HG03095 (cell line): ENCODE measurements around the gene SGPP2.
"Not testable (repeated sequence)": the region's sequence is repeated elsewhere in the genome, so short reads cannot be mapped to it uniquely, and the experiment has no call there.

Experiments
- ATAC-seq: cut with Tn5 transposase; IDR thresholded peaks from one replicate; pipeline ENCODE4 v1.9.1; 2021; ENCODE audit warnings: moderate library complexity; ENCODE audit not compliant: unreplicated experiment

SGPP2 gene, protein sequence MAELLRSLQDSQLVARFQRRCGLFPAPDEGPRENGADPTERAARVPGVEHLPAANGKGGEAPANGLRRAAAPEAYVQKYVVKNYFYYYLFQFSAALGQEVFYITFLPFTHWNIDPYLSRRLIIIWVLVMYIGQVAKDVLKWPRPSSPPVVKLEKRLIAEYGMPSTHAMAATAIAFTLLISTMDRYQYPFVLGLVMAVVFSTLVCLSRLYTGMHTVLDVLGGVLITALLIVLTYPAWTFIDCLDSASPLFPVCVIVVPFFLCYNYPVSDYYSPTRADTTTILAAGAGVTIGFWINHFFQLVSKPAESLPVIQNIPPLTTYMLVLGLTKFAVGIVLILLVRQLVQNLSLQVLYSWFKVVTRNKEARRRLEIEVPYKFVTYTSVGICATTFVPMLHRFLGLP

DNA sequence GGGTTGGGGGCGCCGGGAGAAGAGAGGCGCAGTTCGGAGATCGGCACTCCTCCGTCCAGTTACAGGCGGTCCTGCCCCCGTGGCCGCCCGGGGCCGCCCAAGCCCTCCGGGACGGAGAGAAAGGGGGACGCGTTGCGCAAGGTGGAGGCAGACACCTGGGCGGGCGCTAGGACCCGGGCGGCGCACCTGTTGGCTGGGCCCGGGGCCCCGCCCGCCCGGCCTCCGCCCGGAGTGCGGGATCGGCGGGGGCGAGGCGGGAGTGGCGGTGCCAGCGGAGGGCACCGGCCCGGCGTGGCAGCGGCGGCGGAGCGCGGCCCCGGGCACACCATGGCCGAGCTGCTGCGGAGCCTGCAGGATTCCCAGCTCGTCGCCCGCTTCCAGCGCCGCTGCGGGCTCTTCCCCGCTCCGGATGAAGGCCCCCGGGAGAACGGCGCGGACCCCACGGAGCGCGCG lies at the start of gene SGPP2:
TSS of gene SGPP2 (plus strand) at position 268 of the 453 bp plus-strand sequence. CDS start at position 328, 60 bp downstream.
- ATAC-seq = peak; percentile 22

DNA sequence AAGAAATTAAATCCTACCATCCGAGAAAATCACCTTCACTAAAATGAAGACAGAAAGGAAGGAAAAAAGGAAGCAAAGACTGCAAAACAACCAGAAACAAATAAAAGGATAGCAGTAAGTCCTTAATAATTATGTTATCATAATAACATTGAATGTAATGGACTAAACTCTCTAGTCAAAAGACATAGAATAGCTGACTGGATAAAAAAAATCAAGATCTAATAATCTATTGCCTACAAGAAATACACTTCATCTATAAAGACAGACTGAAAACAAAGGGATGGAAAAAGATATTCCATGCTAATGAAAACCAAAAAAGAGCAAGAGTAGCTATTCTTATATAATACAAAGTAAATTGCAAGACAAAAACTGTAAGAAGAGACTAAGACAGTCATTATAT lies 48.5 kb upstream of the SGPP2 start:
- ATAC-seq = no peak

DNA sequence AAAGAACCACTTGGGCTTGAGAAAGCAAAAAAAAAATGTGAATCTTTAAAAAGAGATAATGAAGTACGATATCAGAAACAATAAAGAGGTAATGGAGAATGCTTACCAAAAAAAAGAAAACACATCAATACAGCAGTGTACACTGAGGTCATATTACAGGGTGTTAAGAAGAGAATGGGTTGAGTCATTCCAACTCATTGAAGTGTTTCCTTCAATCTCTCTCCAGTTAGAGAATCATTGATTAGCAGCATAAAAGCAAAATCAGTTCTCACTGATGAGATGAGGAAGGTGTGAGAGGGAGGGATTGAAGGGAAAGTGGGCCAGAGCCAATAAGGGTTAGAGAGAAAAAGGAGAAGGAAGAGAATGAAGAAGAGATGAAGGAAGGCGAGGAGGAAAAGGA lies 43.9 kb upstream of the SGPP2 start:
- ATAC-seq = no peak

DNA sequence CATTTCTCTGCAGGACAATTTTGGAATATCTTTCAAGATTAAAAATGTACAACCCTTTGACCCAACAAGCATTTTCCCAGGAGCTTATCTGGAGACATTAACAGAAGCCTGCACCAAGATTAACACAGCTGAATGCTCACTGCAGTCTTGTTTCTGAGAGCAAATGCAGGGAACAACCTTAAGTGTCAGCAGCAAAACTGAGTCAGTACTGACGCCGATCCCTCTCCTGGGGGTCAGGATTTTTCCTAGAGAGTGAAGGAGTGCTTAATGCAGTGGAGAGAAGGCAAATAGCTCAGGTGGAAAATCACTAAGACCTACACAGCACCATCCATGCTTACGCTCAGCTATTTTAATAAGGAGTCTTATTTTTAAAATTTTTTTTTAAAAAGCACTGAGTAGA lies 42.8 kb upstream of the SGPP2 start:
- no peak for ATAC-seq

DNA sequence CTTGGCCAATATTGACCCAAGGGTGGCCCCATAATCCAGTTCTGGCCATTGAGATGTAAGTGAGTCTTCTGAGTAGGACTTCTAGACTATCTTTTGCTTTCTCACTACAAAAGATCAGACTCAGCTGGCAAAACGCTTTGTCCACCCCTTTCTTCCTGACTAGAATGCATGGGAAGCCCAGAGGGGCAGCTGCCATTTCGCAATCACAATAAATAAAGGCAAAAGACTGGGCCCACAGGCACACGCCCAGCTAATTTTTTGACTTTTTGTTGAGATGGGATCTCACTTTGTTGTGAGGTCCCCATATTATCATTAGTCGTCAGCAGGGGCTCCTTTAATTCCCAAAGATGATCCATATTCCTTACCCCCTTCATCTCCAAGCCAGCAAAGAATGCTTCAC lies 41.1 kb upstream of the SGPP2 start:
- no peak for ATAC-seq

DNA sequence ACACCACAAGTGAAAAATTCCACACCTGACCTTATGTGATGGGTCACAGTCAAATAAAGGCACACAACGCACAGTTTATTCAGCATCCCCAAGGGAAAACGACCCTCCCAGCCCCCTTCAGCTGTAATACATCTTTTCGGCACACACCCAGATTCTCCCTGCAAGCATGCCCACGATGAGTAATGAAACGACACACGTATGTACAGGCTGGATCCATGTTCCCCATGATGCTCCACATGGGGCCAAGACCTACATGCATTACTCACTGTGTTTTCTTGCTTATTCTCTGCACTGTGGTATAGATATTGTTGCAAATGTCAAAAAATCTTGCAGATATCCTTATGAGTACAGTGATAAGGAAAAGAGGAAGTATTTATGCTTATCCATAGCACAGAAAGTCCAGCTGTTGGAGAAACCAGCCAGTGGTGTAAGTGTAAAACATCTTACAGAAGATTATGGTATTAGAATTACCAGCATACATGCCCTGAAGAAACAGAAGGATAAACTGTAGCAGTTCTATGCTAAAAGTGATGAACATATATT lies 32.5 kb upstream of the SGPP2 start:
- ATAC-seq = no peak

DNA sequence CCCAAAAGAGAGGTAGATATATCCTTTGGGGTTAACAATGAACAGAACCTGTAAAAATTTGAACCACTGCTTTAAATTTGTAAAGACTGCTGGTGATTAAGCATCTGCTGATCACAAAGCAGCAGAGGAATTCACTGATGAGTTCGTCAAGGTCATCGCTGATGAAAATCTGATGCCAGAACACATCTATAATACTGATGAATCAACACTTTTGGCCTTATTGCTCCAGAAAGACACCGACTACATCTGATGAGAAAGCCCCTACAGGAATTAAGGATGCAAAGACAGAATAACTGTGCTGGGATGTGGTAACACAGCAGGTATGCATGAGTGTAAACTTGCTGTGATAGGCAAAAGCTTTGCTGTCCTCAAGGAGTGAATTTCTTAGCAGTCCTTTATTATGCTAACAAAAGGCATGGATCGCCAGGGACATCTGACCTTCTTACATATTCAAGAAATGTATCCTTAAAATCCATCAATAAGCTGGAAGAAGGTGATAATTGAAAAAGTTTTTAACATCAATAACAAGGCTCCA lies 30.5 kb upstream of the SGPP2 start:
- no peak for ATAC-seq

DNA sequence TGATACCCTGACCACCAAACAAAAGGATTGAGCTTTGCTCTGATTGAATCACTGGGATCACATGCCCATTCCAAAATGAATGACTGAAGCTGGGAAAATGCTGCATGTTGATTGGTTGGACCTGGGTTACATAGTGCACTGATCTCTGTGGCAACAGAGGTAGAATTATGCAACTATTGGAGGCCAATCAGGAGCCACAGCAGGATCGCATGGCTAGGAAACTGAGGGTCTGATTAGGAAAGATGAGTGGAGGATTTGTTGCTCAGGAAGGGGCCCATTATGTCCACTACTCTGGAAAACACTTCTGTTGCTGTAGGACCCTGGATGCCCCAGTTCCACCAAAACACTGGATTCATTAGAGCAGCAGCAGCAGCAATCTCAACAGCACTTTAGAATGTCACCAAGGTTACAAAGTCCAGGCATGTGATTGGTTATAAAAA lies 25.9 kb upstream of the SGPP2 start:
- no peak for ATAC-seq

DNA sequence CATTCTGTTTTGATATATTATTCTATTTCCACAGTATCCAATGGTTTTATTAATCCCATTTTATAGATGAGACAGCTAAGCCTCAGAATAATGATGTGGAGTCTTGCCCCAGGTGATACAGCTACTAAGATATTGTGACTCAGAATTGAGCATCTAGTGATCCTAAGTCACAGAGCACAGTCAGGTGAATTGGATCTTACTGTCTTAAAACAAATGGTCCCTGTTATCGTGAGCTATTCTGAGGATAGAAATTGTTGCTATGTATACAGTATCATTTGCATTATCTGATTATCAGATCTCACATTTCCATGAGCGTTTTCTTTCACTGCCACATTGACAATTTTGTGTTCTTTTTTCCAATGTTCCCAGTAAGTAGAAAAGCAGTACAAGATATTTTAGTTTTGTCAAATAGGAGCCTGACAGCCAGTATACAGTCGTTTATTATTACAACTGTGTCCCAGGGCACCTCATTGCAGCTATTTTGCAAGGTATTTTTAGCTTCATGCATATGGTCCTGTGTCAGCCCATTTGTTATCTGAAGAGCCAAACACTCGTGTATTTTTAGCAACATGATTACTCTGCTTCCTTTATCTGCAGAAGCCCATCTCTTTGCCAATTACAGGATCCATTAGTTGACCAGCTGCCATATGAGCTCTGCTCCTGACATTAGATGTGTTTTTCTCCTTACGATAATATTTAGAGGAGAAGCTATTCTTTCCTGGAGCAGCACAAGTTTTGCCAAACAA lies 25.1 kb upstream of the SGPP2 start:
- no peak for ATAC-seq

DNA sequence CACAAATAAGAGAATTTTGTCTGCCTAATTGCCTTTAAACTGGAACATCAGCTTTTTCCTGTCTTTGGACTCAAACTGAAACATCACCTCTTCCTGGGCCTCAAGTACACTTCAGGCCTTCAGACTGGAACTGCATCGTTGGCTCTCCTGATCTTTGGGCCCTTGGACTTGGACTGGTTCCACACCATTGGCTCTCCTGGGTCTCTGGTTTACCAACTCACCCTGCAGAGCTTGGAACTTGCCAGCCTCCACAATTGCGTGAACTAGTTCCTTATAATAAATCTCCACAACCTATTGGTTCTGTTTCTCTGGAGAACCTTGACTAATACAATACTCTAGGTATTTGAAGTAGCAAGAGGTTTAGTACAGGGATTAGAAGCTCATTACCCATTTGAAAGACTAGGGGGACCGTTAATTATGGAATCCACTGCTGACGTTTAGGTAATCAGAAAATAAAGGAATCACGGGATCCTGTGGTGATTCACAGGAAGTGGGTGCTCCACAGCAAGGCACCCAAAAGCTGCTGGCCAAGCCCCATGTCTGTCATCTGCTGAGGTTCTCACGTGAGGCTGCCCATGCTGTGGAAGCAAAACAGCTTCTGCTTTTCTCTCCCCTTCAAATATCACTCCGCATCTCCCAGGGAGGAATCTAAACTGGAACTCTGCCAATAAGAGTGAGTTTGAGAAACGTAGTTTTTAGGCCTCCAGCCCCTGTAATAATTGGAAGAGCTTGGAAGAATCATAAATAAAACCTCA lies 20.0 kb upstream of the SGPP2 start:
- ATAC-seq = no peak

DNA sequence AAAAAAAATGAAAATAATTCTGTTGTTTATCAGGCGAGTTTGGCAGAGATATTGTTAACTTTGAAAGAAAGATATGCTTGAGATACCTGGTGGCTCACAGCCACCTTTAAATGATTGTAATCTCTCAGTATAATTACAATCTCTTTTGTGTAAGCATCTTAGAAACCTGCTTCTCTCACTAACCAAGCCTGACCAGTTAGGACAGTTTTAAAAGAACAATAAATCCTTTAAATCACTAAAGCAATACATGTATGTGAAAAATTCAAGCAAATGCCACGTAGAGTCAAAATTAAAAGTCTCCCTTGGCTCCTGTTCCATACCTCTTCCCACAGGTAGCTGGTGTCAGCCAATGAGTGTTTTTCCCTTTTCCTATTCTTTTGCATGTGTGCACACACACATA lies 15.7 kb upstream of the SGPP2 start:
- ATAC-seq = no peak

DNA sequence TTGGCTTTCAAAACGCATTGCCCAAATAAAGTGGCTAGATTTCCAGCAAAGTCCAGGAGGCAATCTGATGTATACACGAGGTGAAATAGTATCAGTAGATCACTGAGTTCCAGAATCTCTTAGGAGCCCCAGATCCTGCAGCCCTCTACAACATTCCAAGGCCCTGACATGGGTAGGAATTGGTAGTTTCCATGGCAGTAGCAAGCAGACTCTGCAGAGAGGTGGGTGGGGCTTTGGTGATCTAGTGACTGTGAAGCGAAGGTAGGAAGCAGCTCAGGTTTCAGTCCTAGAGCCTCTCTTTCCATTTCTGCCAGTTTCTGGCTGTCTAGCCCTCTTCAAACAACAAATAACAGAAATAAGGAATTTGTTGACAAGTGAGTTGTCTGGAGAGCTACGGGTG lies 13.8 kb upstream of the SGPP2 start:
- no peak for ATAC-seq

DNA sequence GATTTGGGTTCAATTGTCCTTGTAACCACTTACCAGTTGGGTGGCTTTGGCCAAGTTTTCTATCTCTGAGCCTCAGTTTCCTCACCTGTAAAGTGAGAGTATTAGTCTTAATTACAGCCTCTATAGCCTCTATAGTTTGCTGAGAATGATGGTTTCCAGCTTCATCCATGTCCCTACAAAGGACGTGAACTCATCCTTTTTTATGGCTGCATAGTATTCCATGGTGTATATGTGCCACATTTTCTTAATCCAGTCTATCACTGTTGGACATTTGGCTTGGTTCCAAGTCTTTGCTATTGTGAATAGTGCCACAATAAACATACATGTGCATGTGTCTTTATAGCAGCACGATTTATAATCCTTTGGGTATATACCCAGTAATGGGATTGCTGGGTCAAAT lies 12.0 kb upstream of the SGPP2 start:
- ATAC-seq = not testable (repeated sequence)

DNA sequence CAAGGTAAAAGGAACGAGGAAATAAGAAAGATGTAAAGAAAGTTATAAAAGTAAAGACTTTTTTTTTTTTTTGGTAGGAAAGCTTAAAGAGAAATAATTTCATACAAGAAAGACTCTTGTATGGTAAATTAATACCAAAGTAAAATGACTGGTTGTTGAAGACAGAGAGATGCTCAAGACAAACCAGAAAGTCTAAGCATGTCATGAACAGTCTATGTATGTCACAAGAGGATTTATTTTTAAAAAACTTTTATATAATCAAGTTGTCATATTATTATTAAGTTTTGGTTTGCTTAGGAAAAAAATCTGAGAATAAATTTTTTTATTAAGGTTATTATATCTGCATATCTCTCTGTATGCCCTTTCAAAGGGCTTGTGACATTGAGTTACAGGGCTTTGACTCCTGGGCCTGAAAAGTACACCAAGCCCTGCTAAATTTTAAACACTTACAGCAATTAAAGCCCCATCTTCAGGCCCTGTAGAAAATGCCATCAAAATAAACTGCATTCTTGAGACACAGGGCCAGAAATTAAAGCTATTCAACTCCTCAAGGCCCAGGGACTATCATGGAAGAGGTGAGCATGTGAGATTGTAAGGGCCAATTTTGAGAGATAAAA lies 10.9 kb upstream of the SGPP2 start:
- no peak for ATAC-seq

DNA sequence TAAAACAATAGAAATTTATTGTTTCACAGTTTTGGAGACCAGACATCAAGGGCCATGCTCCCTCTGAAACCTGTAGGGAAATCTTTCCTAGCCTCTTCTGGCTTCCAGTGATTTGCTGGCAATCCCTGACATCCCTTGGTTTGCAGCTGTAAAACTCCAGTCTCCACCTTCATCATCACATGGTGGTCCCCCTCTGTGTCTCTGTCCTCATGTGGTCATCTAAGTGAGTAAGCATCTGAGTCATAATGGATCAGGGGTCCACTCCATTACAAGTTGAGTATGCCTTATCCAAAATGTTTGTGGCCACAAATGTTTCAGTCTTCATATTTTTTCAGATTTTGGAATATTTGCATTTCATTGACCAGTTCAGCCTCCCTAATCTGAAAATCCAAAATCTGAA lies 5.6 kb upstream of the SGPP2 start:
- no peak for ATAC-seq

DNA sequence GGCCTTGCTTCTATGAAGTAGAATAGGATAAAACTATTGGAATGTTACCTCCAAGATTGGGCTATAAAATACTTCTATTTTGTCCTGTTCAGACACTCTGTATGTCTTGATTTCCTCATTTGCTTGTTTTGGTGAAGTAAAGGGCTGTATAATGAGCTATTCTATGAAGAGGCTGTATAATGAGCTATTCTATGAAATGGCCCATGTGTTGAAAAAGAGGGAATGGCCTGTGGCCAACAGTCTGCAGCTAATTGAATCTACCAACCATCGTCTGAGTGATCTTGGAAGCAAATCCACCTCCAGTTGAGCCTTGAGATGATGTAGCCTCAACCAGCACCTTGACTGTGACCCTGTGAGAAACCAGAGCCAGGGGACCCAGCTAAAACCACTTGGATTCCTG lies 3.8 kb upstream of the SGPP2 start:
- no peak for ATAC-seq

DNA sequence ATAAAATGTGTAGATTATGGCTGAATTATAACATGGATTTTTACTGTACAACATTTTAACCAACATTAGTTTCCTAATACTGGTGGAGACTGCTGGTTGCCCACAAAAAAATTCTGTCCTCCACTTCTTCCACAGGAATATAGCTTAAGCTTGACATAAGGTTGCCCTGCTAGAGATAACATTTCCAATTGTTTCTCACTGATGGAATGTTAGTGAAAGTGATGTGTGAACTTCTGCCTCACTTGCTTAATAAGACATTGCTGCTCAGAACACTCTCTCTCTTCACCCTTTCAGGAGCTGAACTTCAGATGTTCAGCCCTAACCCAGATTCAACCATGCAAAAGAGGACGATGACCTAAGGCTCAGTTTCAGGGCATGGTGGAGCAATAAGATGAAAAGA lies 2.7 kb upstream of the SGPP2 start:
- ATAC-seq = no peak

DNA sequence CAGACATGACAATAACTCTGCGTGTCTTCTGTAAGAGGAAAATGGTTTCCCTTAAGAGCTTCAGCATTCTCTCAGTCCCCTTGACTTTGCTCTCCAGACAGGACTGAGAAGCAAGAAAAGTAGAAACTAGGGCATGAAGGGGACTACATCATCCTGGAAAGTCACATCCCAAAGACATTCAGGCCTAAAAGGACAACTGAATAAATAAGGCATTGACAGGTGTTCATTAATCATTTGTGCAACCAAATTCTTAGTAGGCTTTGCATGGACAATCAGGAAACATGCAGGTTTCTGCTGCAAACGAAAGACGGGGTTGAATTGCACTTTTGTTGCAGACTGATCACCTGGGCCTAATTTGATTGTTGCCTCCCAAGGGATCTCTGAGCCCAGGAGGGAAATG lies 1.2 kb upstream of the SGPP2 start:
- ATAC-seq = no peak

DNA sequence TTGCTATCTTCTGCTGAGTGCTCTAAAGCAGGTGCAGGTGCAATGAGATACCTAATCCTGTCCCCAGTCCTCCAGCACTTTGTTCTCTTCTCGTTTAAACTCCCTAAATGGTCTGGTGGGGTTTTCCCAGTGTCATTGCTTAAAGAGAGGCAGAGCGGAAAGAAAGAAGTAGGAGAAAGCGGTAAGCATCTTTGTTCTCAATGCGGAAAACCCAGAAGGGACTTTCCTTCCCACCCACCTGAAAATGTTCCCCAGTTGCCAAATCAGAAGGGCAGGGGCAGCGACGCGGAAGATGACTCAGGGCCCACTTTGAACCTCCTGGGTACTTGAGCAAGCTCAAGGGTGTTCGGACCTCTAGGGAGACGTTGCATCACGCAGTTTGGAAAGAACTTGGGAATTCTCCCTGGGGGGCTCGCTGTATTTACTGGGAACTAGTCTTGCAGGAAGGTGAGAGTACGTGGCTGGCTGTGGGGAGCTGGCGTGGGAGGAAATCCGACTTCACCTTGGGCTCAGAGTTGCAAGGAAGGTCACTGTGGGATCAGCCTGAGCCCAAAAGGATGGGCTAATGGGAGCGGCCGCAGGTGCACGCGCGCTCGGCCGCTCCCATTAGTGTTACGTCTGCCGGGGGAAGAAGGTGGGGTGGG lies 589 bp upstream of the SGPP2 start:
- ATAC-seq = peak; percentile 30
